IPS-18c (cell line): ENCODE results near the gene ENG.
A peak's percentile ranks its signal among the peaks of the same experiment; 100 is the strongest.

ENCODE experiments used
- H3K4me3 ChIP-seq: 2 replicates; pipeline ENCODE4 v1.7.0; 2013; ENCODE audit warnings: low read depth, mild to moderate bottlenecking, low read length, moderate library complexity; ENCODE audit not compliant: insufficient read depth
- H3K9me3 ChIP-seq: one replicate; pipeline ENCODE4 v1.6.1; 2013; ENCODE audit warnings: mild to moderate bottlenecking, low read length, moderate library complexity; ENCODE audit not compliant: control insufficient read depth, insufficient read depth

Gene ENG

GRCh38 chr9:127778280-127779135 is 76.0 kb downstream of the ENG start, which contains the start of gene SH2D3C:
SH2D3C (minus strand) TSS chr9:127778666; CDS start chr9:127778627, 39 bp downstream.
- Histone ChIP-seq H3K4me3 (no peak within 1 kb of the TSS; the same call in 1 of the 2 replicates), H3K9me3 (no peaks in the 10 kb centered on the region)

GRCh38 chr9:127777368-127777980 is 77.0 kb downstream of the ENG start:
- Histone ChIP-seq H3K9me3 (peaks cover 2% of the 10 kb centered on the region), H3K4me3 (no peak overlapping the region)

- H3K4me3 ChIP-seq = no peak overlapping the region
- peaks cover 2% of the 10 kb centered on the region for H3K9me3 ChIP-seq
These were observed 77.6 kb downstream of the ENG start for GRCh38 chr9:127776924-127777289.

GRCh38 chr9:127776195-127776923 is 78.1 kb downstream of the ENG start:
- Histone ChIP-seq H3K4me3 (no peak overlapping the region), H3K9me3 (peaks cover 2% of the 10 kb centered on the region)

GRCh38 chr9:127773981-127774380 is 80.5 kb downstream of the ENG start:
- no peak overlapping the region for H3K4me3 ChIP-seq
- peaks cover 2% of the 10 kb centered on the region for H3K9me3 ChIP-seq

GRCh38 chr9:127773272-127773671 is 81.2 kb downstream of the ENG start:
- H3K4me3 ChIP-seq = no peak overlapping the region
- H3K9me3 ChIP-seq = peaks cover 2% of the 10 kb centered on the region

- H3K9me3 ChIP-seq = peaks cover 2% of the 10 kb centered on the region
These were observed 81.9 kb downstream of the ENG start for GRCh38 chr9:127772603-127773002.

GRCh38 chr9:127771570-127772189 is 82.8 kb downstream of the ENG start:
- Histone ChIP-seq H3K9me3 (peaks cover 2% of the 10 kb centered on the region), H3K4me3 (peak overlapping the region; percentile 5; the same call in 1 of the 2 replicates)

More at GRCh38 chr9:127772603-127773002, 81.9 kb downstream of the ENG start:
- H3K4me3 ChIP-seq = no peak overlapping the region

GRCh38 chr9:127770905-127771569 is 83.4 kb downstream of the ENG start:
- Histone ChIP-seq H3K9me3 (peaks cover 2% of the 10 kb centered on the region), H3K4me3 (peak overlapping the region; percentile 75)

- peaks cover 2% of the 10 kb centered on the region for H3K9me3 ChIP-seq
- peak overlapping the region; percentile 75; the same call in 1 of the 2 replicates for H3K4me3 ChIP-seq
These were observed 83.9 kb downstream of the ENG start for GRCh38 chr9:127770583-127770904.

GRCh38 chr9:127769929-127770582 is 84.4 kb downstream of the ENG start:
- Histone ChIP-seq H3K4me3 (peak overlapping the region; percentile 28), H3K9me3 (peaks cover 2% of the 10 kb centered on the region)

GRCh38 chr9:127769101-127769500 is 85.4 kb downstream of the ENG start:
- no peak overlapping the region for H3K4me3 ChIP-seq
- H3K9me3 ChIP-seq = peaks cover 2% of the 10 kb centered on the region

GRCh38 chr9:127768698-127769097 is 85.8 kb downstream of the ENG start:
- Histone ChIP-seq H3K9me3 (peaks cover 2% of the 10 kb centered on the region), H3K4me3 (no peak overlapping the region)

- H3K4me3 ChIP-seq = no peak overlapping the region
- H3K9me3 ChIP-seq = no peaks in the 10 kb centered on the region
These were observed 86.5 kb downstream of the ENG start for GRCh38 chr9:127767909-127768331.

- H3K9me3 ChIP-seq = no peaks in the 10 kb centered on the region
- H3K4me3 ChIP-seq = no peak overlapping the region
These were observed 87.0 kb downstream of the ENG start for GRCh38 chr9:127767410-127767809.

- Histone ChIP-seq H3K4me3 (no peak overlapping the region), H3K9me3 (no peaks in the 10 kb centered on the region)
These were observed 89.0 kb downstream of the ENG start for GRCh38 chr9:127765418-127765817.
